PC-9 (cell line): ENCODE measurements around the gene GFPT1.

Source experiments
- CTCF ChIP-seq: fragments of 200-600 bp; sonication (generic); conservative IDR thresholded peaks from 2 replicates; pipeline ENCODE4 v1.6.1; 2017; ENCODE audit warnings: mixed run types, antibody characterized with exemption, mild to moderate bottlenecking, moderate library complexity
- EZH2 ChIP-seq: fragments of 200-600 bp; sonication (generic); IDR thresholded peaks from 2 replicates; pipeline ENCODE4 v1.8.0; 2017; ENCODE audit warnings: antibody characterized with exemption, low read depth

GRCh38 chr2:69359371-69359770, 27.7 kb downstream of the GFPT1 start:
- TF ChIP-seq CTCF = no peak
- no peak for TF ChIP-seq EZH2
